DND-41 (cell line): Measurements from ENCODE around the gene EXT2.

ENCODE experiments used
- ATAC-seq: fragments of 200-7000 bp; cut with Tn5 transposase; 3 replicates; pipeline ENCODE4 v1.9.1; 2021; ENCODE audit warnings: low read depth; ENCODE audit not compliant: insufficient read depth
- DNase-seq: peaks from one replicate; pipeline ENCODE4 v3.0.0-alpha.2; 2020
- H2AFZ ChIP-seq: 2 replicates; pipeline ENCODE4 v1.6.0; 2012; ENCODE audit warnings: low read depth, low read length
- H3K27ac ChIP-seq: 2 replicates; pipeline ENCODE4 v1.5.1; 2012; ENCODE audit warnings: low read length, inconsistent platforms
- H3K27me3 ChIP-seq: fragments of 200-600 bp; sonication (generic); 2 replicates; pipeline ENCODE4 v1.6.0; 2012; ENCODE audit warnings: low read length, mild to moderate bottlenecking, inconsistent platforms; ENCODE audit not compliant: insufficient read depth, poor library complexity
- H3K36me3 ChIP-seq: 2 replicates; pipeline ENCODE4 v1.5.1; 2012; ENCODE audit warnings: low read length, inconsistent platforms; ENCODE audit not compliant: insufficient read depth
- H3K4me1 ChIP-seq: 2 replicates; pipeline ENCODE4 v1.5.1; 2012; ENCODE audit warnings: mild to moderate bottlenecking, low read length; ENCODE audit not compliant: insufficient read depth
- H3K4me2 ChIP-seq: 2 replicates; pipeline ENCODE4 v1.6.0; 2012; ENCODE audit warnings: mild to moderate bottlenecking, moderate library complexity, low read length, inconsistent platforms; ENCODE audit not compliant: insufficient read depth
- H3K4me3 ChIP-seq, 2 experiments: fragments of 200-600 bp in 1 of 2; shearing (Covaris generic) in 1 of 2; 2 replicates each; pipeline ENCODE4 v1.5.1; 2012 to 2016; ENCODE audit warnings: inconsistent platforms in 2 of 2, low read length in 2 of 2, mild to moderate bottlenecking in 2 of 2, low read depth in 1 of 2, moderate library complexity in 1 of 2
- H3K79me2 ChIP-seq: 2 replicates; pipeline ENCODE4 v1.6.0; 2012; ENCODE audit warnings: low read length, inconsistent platforms; ENCODE audit not compliant: insufficient read depth
- H3K9ac ChIP-seq: 2 replicates; pipeline ENCODE4 v1.6.0; 2012; ENCODE audit warnings: low read depth, mild to moderate bottlenecking, inconsistent platforms, low read length, moderate library complexity
- H3K9me3 ChIP-seq: 2 replicates; pipeline ENCODE4 v1.5.1; 2012; ENCODE audit warnings: low read length, moderate library complexity, mild to moderate bottlenecking, inconsistent platforms; ENCODE audit not compliant: insufficient read depth, severe bottlenecking
- H4K20me1 ChIP-seq: 2 replicates; pipeline ENCODE4 v1.6.0; 2012; ENCODE audit warnings: low read length; ENCODE audit not compliant: insufficient read depth
- CTCF ChIP-seq: IDR thresholded peaks from 2 replicates; pipeline ENCODE4 v1.5.1; 2012; ENCODE audit warnings: borderline replicate concordance, low read length, moderate library complexity, mild to moderate bottlenecking; ENCODE audit not compliant: poor library complexity, severe bottlenecking; ENCODE audit errors: extremely low read depth
- EZH2 ChIP-seq: IDR thresholded peaks from 3 replicates; pipeline ENCODE4 v1.6.1; 2012; ENCODE audit warnings: borderline replicate concordance, low read depth, mild to moderate bottlenecking, moderate library complexity, low read length, inconsistent platforms; ENCODE audit not compliant: severe bottlenecking

Gene EXT2

DNA sequence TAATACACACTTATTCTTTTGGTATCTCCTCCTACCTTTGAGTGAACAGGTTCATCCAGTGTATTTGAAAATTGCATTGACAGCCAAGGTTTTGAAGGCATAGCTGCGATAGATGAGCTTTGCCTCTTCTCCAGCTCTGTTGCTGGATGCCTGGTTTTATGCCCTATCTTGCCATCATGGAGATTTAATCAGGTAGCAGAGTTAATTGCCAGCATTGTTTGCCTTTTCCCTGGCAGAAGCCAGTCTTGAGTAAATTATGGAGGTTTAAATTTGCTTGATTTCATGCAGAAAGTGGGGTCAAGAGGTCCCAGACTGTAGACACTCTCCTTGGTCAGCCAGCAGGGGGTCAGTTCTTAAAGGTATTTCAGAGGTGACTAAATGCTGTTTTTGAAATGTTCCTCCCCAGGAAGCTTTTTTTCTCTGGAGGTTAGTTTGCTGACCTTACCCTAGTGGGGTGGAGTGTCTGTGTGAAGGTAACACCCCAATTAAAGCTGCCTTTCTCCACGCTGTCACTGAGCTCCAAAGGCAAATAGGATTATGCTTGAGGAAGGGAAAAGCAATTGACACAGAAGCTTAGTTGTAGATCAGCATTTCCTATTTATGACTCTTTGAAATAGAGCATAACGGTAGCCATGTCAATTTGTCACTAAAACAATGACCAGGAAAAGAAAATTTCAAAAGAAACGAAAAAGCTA lies 96.0 kb downstream of the EXT2 start:
- H3K4me1 ChIP-seq: no peaks in the 10 kb centered on the region
- H3K79me2 ChIP-seq: no peaks in the 10 kb centered on the region
- TF ChIP-seq EZH2: no peak
- TF ChIP-seq CTCF: no peak
- no peaks in the 10 kb centered on the region for H3K27me3 ChIP-seq
- H3K4me3 ChIP-seq: no peak overlapping the region
- H3K27ac ChIP-seq: no peak overlapping the region
- ATAC-seq (no peak), DNase-seq (no peak)
- H3K9ac ChIP-seq: no peak overlapping the region
- peaks cover 15% of the 10 kb centered on the region for H3K9me3 ChIP-seq
- H3K36me3 ChIP-seq: peaks cover 13% of the 10 kb centered on the region; the same call in 1 of the 2 replicates
- H4K20me1 ChIP-seq: no peaks in the 10 kb centered on the region
- no peak overlapping the region for H2AFZ ChIP-seq
- no peak overlapping the region for H3K4me2 ChIP-seq

- H3K27me3 ChIP-seq: no peaks in the 10 kb centered on the region
- H3K4me3 ChIP-seq: no peak overlapping the region
- no peaks in the 10 kb centered on the region for H3K4me1 ChIP-seq
- peaks cover 15% of the 10 kb centered on the region for H3K9me3 ChIP-seq
- H4K20me1 ChIP-seq: no peaks in the 10 kb centered on the region
- H3K4me2 ChIP-seq: no peak overlapping the region
- H3K9ac ChIP-seq: no peak overlapping the region
- no peak overlapping the region for H2AFZ ChIP-seq
- DNase-seq: no peak
- TF ChIP-seq CTCF (no peak), EZH2 (no peak)
- no peaks in the 10 kb centered on the region for H3K79me2 ChIP-seq
- H3K36me3 ChIP-seq: peaks cover 13% of the 10 kb centered on the region; the same call in 1 of the 2 replicates
- no peak for ATAC-seq
- no peak overlapping the region for H3K27ac ChIP-seq
Observed at GRCh38 chr11:44192017-44192385, 96.5 kb downstream of the EXT2 start.

DNA sequence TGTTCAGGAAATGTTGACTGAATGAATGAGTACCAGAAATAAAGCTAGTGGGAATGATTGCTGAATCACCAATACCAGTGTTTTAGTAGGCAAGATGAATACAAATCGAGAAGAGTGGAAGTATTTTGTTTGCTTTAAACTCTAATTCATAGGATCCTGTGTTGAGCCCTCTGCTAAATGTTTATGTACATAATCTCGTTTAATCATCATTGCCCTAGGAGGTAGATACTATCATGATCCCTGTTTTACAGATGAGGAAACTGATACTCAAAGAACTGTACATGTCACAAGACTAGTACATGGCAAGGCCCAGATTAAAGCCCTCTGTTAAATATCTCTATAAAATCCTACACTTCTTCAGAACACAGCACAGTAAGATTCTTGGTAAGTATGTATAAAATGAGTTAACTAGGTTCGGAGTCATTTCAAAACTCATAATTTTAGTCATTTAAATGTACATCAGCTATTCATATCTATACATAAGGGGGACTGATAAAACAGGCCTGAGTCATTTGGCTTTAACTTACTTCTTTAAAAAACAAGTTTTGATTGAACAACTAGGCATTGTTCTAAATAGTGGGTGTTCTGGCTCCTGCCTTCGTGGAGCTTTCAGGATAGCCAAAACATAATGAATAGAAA lies 97.1 kb downstream of the EXT2 start:
- H2AFZ ChIP-seq: no peak overlapping the region
- no peak overlapping the region for H3K4me3 ChIP-seq
- TF ChIP-seq EZH2 (no peak), CTCF (no peak)
- H3K27me3 ChIP-seq: no peaks in the 10 kb centered on the region
- H3K4me1 ChIP-seq: no peaks in the 10 kb centered on the region
- no peak overlapping the region for H3K4me2 ChIP-seq
- no peak for DNase-seq
- H3K79me2 ChIP-seq: no peaks in the 10 kb centered on the region
- H4K20me1 ChIP-seq: no peaks in the 10 kb centered on the region
- H3K27ac ChIP-seq: no peak overlapping the region
- H3K9ac ChIP-seq: no peak overlapping the region
- peaks cover 14% of the 10 kb centered on the region for H3K9me3 ChIP-seq
- peaks cover 13% of the 10 kb centered on the region; the same call in 1 of the 2 replicates for H3K36me3 ChIP-seq
- ATAC-seq: no peak
